GM19438 (cell line): ENCODE data around the gene ZBTB44.
"Not testable (repeated sequence)": the region's sequence is repeated elsewhere in the genome, so short reads cannot be mapped to it uniquely, and the experiment has no call there.

Experiments used
- ATAC-seq: cut with Tn5 transposase; IDR thresholded peaks from one replicate; pipeline ENCODE4 v1.9.1; 2021; ENCODE audit warnings: low read depth; ENCODE audit not compliant: unreplicated experiment

ZBTB44 gene

GRCh38 chr11:130202009-130202817 lies 112.5 kb downstream of the ZBTB44 start:
- ATAC-seq: no peak

GRCh38 chr11:130201026-130201425 lies 113.7 kb downstream of the ZBTB44 start:
- no peak for ATAC-seq

GRCh38 chr11:130199792-130200191 lies 114.9 kb downstream of the ZBTB44 start:
- no peak for ATAC-seq

- no peak for ATAC-seq
Measured at GRCh38 chr11:130198964-130199363, 115.8 kb downstream of the ZBTB44 start.

- no peak for ATAC-seq
Measured at GRCh38 chr11:130198292-130198691, 116.4 kb downstream of the ZBTB44 start.

GRCh38 chr11:130197386-130198035 lies 117.2 kb downstream of the ZBTB44 start:
- no peak for ATAC-seq

DNA sequence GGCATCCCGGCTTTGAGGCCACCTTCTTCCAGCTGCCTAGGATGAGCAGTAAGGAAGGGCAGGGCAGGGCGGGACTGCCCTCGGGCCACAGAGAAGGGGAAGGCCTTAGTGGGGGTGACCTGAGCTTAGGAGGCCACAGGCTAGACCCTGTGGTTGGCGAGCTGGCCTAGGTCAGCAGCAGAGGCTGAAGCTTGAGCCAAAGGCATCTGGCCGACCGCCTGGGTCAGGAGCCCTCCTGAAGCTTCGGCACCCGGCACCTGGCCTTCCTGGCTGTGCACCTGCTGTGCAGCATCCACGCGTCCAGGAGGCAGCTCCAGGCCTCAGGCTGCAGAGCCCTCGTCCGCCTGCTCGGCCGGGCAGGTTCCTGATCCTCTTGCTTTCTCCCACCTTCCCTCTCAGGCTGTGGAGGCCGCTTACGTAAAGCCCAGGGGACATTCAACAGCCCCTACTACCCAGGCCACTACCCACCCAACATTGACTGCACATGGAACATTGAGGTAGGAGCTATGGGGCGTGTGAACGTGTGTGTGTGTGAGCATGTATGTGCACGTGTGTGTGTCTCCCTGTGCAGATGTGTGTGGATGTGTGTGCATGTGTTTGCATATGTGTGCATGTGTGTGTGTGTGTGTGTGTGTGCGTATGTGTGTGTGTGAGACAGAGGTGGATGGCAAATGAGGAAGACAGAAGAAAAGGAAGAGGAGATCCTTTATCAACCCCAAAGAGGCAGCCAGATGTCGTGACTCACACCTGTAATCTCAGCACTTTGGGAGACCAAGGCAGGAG lies 120.3 kb downstream of the ZBTB44 start:
- no peak for ATAC-seq

GRCh38 chr11:130193551-130193950 lies 121.2 kb downstream of the ZBTB44 start:
- ATAC-seq: not testable (repeated sequence)

DNA sequence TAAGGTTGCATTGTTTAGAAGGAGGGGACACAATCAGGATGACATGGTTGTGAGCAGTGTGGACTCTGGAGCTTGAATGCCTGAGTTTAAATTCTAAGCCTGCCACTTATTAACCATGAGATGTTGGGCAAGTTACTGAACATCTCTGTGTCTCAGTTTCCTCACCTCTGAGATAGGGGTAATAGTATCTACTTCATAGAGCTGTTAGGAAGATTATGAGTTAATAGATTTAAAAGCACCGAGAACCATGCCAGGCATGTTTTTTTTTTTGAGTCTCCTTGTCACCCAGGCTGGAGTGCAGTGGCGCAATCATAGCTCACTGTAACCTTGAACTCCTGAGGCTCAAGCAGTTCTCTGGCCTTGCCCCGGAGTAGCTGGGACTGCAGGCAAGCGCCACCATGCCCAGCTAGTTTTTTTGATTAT lies 121.9 kb downstream of the ZBTB44 start:
- ATAC-seq: no peak

- ATAC-seq: no peak
Measured at GRCh38 chr11:130191896-130192295, 122.8 kb downstream of the ZBTB44 start.

DNA sequence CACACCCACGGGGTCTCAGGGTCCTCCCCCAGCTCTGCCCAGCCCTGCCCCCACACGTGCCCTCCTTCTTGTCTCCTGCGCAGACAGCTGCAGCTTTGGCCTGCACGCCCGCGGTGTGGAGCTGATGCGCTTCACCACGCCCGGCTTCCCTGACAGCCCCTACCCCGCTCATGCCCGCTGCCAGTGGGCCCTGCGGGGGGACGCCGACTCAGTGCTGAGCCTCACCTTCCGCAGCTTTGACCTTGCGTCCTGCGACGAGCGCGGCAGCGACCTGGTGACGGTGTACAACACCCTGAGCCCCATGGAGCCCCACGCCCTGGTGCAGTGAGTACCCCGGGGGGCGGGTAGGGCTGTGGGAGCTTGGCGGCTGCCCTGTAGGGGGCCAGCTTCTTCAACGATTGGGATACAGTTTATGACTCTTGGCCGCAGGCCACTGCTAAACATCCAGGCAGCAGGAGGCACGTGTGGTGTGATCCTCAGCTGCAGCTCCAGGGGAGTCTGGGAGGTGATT lies 124.3 kb downstream of the ZBTB44 start:
- no peak for ATAC-seq

GRCh38 chr11:130189492-130190210 lies 125.1 kb downstream of the ZBTB44 start:
- no peak for ATAC-seq

DNA sequence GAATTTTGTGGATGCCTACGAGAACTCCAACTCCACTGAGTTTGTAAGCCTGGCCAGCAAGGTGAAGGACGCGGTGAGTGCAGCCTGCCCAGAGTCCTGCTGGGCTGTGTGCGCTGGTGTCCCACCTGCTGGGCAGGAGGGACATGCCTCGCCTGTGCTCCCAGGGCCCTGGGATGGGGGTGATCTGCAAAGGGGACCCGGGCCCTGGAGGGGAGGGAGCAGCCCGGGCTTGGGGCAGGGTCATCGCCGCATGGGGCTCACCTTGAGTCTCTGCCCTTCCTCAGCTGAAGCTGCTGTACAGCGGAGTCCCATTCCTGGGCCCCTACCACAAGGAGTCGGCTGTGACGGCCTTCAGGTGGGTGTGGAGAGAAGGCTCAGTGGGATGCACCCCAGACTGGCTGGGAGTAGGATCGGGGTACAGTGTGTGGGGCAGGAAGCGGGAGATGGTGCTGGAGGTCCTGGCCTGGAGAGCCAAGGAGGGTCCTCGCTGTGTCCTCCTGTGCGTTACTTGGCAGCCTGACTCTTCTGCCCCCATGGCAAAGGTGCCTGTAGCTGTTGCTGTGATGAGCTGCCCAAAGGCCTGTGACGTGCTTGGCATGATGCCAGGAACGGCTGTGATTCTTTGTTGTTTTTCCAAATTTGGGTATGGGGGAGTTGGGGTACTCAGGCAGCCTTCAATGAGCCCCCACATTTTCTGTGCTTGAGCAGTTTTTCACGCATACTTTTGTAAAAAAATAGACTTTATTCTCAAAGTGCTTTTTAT lies 126.0 kb downstream of the ZBTB44 start:
- ATAC-seq: no peak

DNA sequence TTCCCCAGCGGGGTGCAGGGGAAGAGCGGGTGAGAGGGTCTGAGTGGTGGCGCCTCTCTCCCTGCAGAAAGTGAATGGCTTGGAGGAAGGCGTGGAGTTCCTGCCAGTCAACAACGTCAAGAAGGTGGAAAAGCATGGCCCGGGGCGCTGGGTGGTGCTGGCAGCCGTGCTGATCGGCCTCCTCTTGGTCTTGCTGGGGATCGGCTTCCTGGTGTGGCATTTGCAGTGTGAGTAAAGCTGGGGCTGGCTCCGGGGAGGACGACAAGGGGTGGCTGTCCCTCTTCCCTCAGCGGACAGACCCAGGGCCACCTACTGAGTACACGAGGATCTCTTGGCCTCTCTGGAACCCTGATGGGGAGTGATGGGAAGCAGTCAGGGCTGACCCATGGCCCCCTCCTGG lies 126.7 kb downstream of the ZBTB44 start:
- ATAC-seq: no peak

GRCh38 chr11:130187096-130187495 lies 127.6 kb downstream of the ZBTB44 start:
- no peak for ATAC-seq

GRCh38 chr11:130183878-130184610 lies 130.7 kb downstream of the ZBTB44 start:
- no peak for ATAC-seq

DNA sequence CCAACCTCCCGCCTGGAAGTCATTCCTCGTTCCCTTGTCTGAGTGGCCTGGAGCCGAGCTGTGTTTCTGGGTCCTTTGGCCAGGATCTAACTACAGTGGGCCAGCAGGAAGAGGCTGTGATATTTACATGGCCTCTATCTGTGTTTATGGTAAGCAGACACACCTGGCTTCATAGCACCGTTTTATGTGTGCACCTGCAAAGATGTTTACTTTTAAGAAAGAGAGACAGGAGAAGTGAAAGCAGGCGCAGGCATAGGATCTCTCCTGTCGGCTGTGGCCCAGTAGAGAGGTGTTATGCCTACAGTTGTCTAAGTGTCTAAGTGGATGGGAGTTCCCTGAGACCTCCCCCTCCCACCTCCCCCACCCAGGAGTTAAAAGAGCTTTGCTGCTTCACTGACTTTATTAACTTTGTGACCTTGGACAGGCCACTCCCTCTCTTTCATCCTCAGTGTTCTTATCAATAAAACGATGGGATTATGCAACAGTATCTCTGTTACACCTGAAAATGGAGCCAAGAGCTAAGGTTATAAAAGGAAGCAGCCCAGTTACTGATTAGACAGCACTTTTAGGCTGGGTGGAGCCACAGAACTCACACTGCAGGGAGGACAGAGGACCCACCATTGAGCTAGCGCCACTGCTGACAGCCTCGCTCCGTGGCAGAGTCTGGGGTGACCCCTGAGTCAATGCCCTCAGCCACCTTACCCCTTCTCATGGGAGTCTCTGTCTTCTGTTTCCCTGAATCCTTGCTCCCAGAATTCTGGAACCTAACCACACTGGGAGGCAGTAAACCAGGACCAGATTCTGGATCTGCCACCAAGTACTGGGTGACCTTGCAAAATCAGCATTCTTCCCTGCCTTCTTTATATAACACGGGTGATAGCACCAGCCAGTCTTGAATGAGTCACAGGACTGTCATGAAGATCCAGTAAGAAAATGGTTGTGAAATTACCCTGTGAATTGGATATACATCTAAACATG lies 133.1 kb downstream of the ZBTB44 start:
- ATAC-seq: peak; percentile 78

GRCh38 chr11:130180896-130181294 lies 133.8 kb downstream of the ZBTB44 start:
- ATAC-seq: no peak
